ENCODE data around the gene CHGA. TPM values are rescaled to one million over a fixed set of nuclear protein-coding genes. Genes with fewer than 3 reads are reported as not detected.

The CHGA gene
- total RNA-seq, 1 experiment from 2014 or later, result 8.5 TPM

DNA sequence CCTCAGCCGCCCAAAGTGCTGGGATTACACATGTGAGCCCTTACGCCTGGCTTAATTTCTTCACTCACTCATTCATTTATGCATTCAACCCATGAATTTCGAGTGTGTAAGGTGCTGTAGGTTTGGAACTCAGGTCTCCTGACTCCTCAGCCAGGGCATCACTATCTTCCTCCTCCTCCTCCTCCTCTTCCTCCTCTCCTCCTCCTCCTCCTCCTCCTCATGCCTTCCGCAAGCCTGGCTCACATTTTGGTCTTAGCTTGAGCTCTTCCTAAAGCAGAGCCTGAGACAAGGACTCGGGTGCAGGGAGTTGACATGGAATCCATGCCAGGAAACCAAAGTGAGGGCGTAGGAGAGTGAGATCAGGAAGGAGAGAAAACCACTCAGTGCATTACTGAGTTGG is 20.8 kb upstream of the CHGA start:
- TF ChIP-seq ZBTB43 (CRISPR knock-in tag; IDR thresholded peaks at IDR 0.05) (no peak), TEAD1 (CRISPR knock-in tag; IDR thresholded peaks at IDR 0.05) (no peak), ATF1 (CRISPR knock-in tag; IDR thresholded peaks at IDR 0.05) (no peak), USF2 (CRISPR knock-in tag; IDR thresholded peaks at IDR 0.05) (no peak), MXD4 (CRISPR knock-in tag; IDR thresholded peaks at IDR 0.05; ENCODE audit: borderline replicate concordance) (no peak), JUN (CRISPR knock-in tag; IDR thresholded peaks at IDR 0.05) (no peak), RELA (CRISPR knock-in tag; IDR thresholded peaks at IDR 0.05; ENCODE audit: borderline replicate concordance) (no peak), FOXP1 (CRISPR knock-in tag; IDR thresholded peaks at IDR 0.05; ENCODE audit: borderline replicate concordance) (no peak)
- TF ChIP-seq, protein P1, sequence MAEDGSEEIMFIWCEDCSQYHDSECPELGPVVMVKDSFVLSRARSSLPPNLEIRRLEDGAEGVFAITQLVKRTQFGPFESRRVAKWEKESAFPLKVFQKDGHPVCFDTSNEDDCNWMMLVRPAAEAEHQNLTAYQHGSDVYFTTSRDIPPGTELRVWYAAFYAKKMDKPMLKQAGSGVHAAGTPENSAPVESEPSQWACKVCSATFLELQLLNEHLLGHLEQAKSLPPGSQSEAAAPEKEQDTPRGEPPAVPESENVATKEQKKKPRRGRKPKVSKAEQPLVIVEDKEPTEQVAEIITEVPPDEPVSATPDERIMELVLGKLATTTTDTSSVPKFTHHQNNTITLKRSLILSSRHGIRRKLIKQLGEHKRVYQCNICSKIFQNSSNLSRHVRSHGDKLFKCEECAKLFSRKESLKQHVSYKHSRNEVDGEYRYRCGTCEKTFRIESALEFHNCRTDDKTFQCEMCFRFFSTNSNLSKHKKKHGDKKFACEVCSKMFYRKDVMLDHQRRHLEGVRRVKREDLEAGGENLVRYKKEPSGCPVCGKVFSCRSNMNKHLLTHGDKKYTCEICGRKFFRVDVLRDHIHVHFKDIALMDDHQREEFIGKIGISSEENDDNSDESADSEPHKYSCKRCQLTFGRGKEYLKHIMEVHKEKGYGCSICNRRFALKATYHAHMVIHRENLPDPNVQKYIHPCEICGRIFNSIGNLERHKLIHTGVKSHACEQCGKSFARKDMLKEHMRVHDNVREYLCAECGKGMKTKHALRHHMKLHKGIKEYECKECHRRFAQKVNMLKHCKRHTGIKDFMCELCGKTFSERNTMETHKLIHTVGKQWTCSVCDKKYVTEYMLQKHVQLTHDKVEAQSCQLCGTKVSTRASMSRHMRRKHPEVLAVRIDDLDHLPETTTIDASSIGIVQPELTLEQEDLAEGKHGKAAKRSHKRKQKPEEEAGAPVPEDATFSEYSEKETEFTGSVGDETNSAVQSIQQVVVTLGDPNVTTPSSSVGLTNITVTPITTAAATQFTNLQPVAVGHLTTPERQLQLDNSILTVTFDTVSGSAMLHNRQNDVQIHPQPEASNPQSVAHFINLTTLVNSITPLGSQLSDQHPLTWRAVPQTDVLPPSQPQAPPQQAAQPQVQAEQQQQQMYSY (CRISPR knock-in tag; IDR thresholded peaks at IDR 0.05), result no peak
- CTCF ChIA-PET, result interaction anchor here (1.0 to 1.1 kb wide), 2 partner anchors 21 to 230 kb away, joined by 3 to 4 read pairs; no protein-coding TSS in a partner anchor
- H3K27me3 Mint-ChIP-seq (ENCODE audit: low read depth), result peaks cover 26% of the 10 kb centered on the region
- H3K36me3 Mint-ChIP-seq, result no peaks in the 10 kb centered on the region
- H3K27ac Mint-ChIP-seq, result no peak overlapping the region
- H3K4me1 Mint-ChIP-seq, result peaks cover 14% of the 10 kb centered on the region
- H3K9me3 Mint-ChIP-seq, result no peaks in the 10 kb centered on the region
- no peak overlapping the region for H3K4me3 Mint-ChIP-seq
- ATAC-seq, result no peak
- no peak for DNase-seq (ENCODE audit: low spot score)
- POLR2A ChIA-PET, result interaction anchor here (0.5 kb wide), 1 partner anchor 262 kb away, joined by 3 read pairs; no protein-coding TSS in a partner anchor

- Mint-ChIP-seq H3K4me1 (peaks cover 14% of the 10 kb centered on the region), H3K9me3 (no peaks in the 10 kb centered on the region), H3K4me3 (no peak overlapping the region), H3K27ac (no peak overlapping the region), H3K36me3 (no peaks in the 10 kb centered on the region), H3K27me3 (ENCODE audit: low read depth) (peaks cover 26% of the 10 kb centered on the region)
- DNase-seq (ENCODE audit: low spot score) (peak; percentile 25), ATAC-seq (peak; percentile 86)
- ChIA-PET POLR2A (interaction anchor here (0.5 kb wide), 1 partner anchor 261 kb away, joined by 3 read pairs; no protein-coding TSS in a partner anchor), CTCF (interaction anchor here (1.0 to 1.1 kb wide), 2 partner anchors 22 to 230 kb away, joined by 3 to 4 read pairs; no protein-coding TSS in a partner anchor)
- TF ChIP-seq, protein P2, sequence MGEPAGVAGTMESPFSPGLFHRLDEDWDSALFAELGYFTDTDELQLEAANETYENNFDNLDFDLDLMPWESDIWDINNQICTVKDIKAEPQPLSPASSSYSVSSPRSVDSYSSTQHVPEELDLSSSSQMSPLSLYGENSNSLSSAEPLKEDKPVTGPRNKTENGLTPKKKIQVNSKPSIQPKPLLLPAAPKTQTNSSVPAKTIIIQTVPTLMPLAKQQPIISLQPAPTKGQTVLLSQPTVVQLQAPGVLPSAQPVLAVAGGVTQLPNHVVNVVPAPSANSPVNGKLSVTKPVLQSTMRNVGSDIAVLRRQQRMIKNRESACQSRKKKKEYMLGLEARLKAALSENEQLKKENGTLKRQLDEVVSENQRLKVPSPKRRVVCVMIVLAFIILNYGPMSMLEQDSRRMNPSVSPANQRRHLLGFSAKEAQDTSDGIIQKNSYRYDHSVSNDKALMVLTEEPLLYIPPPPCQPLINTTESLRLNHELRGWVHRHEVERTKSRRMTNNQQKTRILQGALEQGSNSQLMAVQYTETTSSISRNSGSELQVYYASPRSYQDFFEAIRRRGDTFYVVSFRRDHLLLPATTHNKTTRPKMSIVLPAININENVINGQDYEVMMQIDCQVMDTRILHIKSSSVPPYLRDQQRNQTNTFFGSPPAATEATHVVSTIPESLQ (CRISPR knock-in tag; IDR thresholded peaks at IDR 0.05), result no peak
- TF ChIP-seq TP53 (CRISPR knock-in tag; IDR thresholded peaks at IDR 0.05) (no peak), ZSCAN18 (CRISPR knock-in tag; IDR thresholded peaks at IDR 0.05) (no peak), GTF2I (CRISPR knock-in tag; conservative IDR thresholded peaks at IDR 0.05) (no peak), ESRRA (CRISPR knock-in tag; IDR thresholded peaks at IDR 0.05; ENCODE audit: borderline replicate concordance) (no peak), ZNF263 (CRISPR knock-in tag; IDR thresholded peaks at IDR 0.05; ENCODE audit: low read depth) (no peak), MLX (CRISPR knock-in tag; IDR thresholded peaks at IDR 0.05) (no peak), ZNF423 (CRISPR knock-in tag; IDR thresholded peaks at IDR 0.05) (no peak), E2F5 (CRISPR knock-in tag; IDR thresholded peaks at IDR 0.05) (no peak), ZNF416 (CRISPR knock-in tag; IDR thresholded peaks at IDR 0.05) (no peak)
- TF ChIP-seq, protein P3, sequence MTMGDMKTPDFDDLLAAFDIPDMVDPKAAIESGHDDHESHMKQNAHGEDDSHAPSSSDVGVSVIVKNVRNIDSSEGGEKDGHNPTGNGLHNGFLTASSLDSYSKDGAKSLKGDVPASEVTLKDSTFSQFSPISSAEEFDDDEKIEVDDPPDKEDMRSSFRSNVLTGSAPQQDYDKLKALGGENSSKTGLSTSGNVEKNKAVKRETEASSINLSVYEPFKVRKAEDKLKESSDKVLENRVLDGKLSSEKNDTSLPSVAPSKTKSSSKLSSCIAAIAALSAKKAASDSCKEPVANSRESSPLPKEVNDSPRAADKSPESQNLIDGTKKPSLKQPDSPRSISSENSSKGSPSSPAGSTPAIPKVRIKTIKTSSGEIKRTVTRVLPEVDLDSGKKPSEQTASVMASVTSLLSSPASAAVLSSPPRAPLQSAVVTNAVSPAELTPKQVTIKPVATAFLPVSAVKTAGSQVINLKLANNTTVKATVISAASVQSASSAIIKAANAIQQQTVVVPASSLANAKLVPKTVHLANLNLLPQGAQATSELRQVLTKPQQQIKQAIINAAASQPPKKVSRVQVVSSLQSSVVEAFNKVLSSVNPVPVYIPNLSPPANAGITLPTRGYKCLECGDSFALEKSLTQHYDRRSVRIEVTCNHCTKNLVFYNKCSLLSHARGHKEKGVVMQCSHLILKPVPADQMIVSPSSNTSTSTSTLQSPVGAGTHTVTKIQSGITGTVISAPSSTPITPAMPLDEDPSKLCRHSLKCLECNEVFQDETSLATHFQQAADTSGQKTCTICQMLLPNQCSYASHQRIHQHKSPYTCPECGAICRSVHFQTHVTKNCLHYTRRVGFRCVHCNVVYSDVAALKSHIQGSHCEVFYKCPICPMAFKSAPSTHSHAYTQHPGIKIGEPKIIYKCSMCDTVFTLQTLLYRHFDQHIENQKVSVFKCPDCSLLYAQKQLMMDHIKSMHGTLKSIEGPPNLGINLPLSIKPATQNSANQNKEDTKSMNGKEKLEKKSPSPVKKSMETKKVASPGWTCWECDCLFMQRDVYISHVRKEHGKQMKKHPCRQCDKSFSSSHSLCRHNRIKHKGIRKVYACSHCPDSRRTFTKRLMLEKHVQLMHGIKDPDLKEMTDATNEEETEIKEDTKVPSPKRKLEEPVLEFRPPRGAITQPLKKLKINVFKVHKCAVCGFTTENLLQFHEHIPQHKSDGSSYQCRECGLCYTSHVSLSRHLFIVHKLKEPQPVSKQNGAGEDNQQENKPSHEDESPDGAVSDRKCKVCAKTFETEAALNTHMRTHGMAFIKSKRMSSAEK (CRISPR knock-in tag; IDR thresholded peaks at IDR 0.05; ENCODE audit: borderline replicate concordance), result no peak
Observed at GRCh38 chr14:92902726-92903125, 20.2 kb upstream of the CHGA start.
